ENCODE data around the gene EML2. TPM values are rescaled to one million over a fixed set of nuclear protein-coding genes. Genes with fewer than 3 reads are reported as not detected.

EML2 gene
- total and polyA plus RNA-seq, 10 of the 15 experiments (the other 5 are each of a cell fraction or from before 2014, with no cell fraction given) = 1.6 to 64.0 (median 27.5) TPM

DNA sequence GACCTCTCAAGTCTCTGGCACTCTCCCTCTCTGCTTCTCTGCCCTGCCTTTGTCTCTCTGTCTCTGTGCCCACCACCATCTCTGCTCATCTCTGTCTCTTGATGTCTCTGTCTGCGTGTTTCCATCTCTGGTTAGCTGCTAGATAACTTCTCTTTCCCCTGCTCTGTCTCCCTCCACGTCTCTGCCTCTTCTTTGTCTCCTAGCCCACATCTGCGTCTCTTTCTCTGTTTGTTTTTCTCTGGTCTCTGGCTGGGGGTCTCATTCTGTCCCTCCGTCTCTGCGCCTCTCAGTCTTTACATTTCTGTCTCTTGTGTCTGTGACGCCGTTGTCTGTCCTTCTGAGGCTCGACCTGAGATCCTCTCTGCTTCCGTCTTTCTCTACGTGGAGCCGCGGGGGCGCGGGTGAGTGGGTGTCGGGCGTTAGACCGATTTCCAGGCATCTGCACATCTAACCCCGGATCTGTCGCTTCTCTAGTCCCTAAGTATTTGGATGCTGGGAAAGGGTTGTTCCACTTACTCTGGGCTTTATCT lies 29.2 kb upstream of the EML2 start:
- ChIA-PET SMC1A (ENCODE audit: uncharacterized antibody, unreplicated experiment) (interaction anchor here (0.5 to 3.2 kb wide), 7 partner anchors 13 to 179 kb away, joined by 3 to 15 read pairs (median 4); partner anchors contain the start of genes QPCTL and SNRPD2), POLR2A (interaction anchor here (0.6 to 3.8 kb wide), 12 partner anchors 9 to 102 kb away, joined by 3 to 27 read pairs (median 5); partner anchors contain the start of genes OPA3, QPCTL, SIX5 and SNRPD2), RAD21 (ENCODE audit: unreplicated experiment) (interaction anchor here (0.7 to 4.0 kb wide), 10 partner anchors 9 to 174 kb away, joined by 4 to 47 read pairs (median 6); partner anchors contain the start of genes QPCTL and SNRPD2), CTCF (interaction anchor here (0.7 to 3.1 kb wide), 16 partner anchors 9 to 229 kb away, joined by 3 to 21 read pairs (median 4); partner anchors contain the start of genes EML2, QPCTL and SNRPD2)
- no peaks in the 10 kb centered on the region; a peak in 1 of 4 replicates for H3K36me3 ChIP-seq (ENCODE audit: control insufficient read depth in 2 of 2, insufficient read depth in 2 of 2, low read length in 1 of 2)
- no peaks in the 10 kb centered on the region for H4K20me1 ChIP-seq (ENCODE audit: control insufficient read depth, insufficient read depth)
- H3K4me3 ChIP-seq = peak overlapping the region; percentile 94
- intact Hi-C loops (cut with micrococcal nuclease; ENCODE audit: unreplicated experiment) (loop anchor here (2.0 kb wide), 1 partner anchor 24 kb away; no protein-coding TSS in a partner anchor), in situ Hi-C loops (cut with MboI) (no loop called here)
- H3K9ac ChIP-seq (ENCODE audit: control insufficient read depth, insufficient read depth, low read length) = peak overlapping the region; percentile 82
- 3% methylated on average over 19 of the region's 19 CpGs for WGBS (ENCODE audit: insufficient coverage, insufficient replicate concordance, low lambda C conversion rate, missing lambda C conversion rate)
- no peaks in the 10 kb centered on the region for H3K9me3 ChIP-seq (replicated peaks; ENCODE audit: control insufficient read depth, insufficient read depth, low read length)
- FAIRE-seq (peak; percentile 80), ATAC-seq (peak; percentile 15), DNase-seq (ENCODE audit: low read depth, low spot score) (no peak)
- H3K4me2 ChIP-seq (ENCODE audit: control insufficient read depth, insufficient read depth) = peak overlapping the region; percentile 73
- peak overlapping the region; percentile 96 for H2AFZ ChIP-seq (ENCODE audit: control insufficient read depth, low read depth, low read length)
- H3K27me3 ChIP-seq (replicated peaks in 1 of 2; ENCODE audit: control insufficient read depth in 2 of 2, insufficient read depth in 2 of 2, low read length in 1 of 2) = no peaks in the 10 kb centered on the region
- H3K27ac ChIP-seq (ENCODE audit: control insufficient read depth, insufficient read depth) = peak overlapping the region; percentile 88
- BruUV-seq (replicated peaks) = no TSS peak
- H3K79me2 ChIP-seq (ENCODE audit: control insufficient read depth, insufficient read depth, low read length) = peaks cover 20% of the 10 kb centered on the region
- peaks cover 9% of the 10 kb centered on the region for H3K4me1 ChIP-seq (ENCODE audit: control insufficient read depth, insufficient read depth, low read length)
- TF ChIP-seq JUNB (IDR thresholded peaks at IDR 0.05) (no peak), SUZ12 (IDR thresholded peaks at IDR 0.05; ENCODE audit: unreplicated experiment) (no peak), RFX5 (IDR thresholded peaks at IDR 0.05; ENCODE audit: low read depth, low read length) (no peak; the same call in 1 of the 2 replicates), NBN (IDR thresholded peaks at IDR 0.05) (peak; percentile 67; the same call in 1 of the 2 replicates), MYB (IDR thresholded peaks at IDR 0.05; ENCODE audit: borderline replicate concordance, low read depth, low read length) (no peak), FOS (IDR thresholded peaks at IDR 0.05; ENCODE audit: borderline replicate concordance, extremely low read depth, insufficient read length) (no peak), CBX3 (IDR thresholded peaks at IDR 0.05; ENCODE audit: borderline replicate concordance, low read depth) (no peak), BACH1 (IDR thresholded peaks at IDR 0.05; ENCODE audit: borderline replicate concordance) (no peak), CBX5 (IDR thresholded peaks at IDR 0.05; ENCODE audit: low read depth) (no peak), POLR2AphosphoS2 (IDR thresholded peaks at IDR 0.05; ENCODE audit: low read depth, low read length) (no peak), MTA2 (IDR thresholded peaks at IDR 0.05; ENCODE audit: low read depth) (no peak)
- TF ChIP-seq, protein P1, sequence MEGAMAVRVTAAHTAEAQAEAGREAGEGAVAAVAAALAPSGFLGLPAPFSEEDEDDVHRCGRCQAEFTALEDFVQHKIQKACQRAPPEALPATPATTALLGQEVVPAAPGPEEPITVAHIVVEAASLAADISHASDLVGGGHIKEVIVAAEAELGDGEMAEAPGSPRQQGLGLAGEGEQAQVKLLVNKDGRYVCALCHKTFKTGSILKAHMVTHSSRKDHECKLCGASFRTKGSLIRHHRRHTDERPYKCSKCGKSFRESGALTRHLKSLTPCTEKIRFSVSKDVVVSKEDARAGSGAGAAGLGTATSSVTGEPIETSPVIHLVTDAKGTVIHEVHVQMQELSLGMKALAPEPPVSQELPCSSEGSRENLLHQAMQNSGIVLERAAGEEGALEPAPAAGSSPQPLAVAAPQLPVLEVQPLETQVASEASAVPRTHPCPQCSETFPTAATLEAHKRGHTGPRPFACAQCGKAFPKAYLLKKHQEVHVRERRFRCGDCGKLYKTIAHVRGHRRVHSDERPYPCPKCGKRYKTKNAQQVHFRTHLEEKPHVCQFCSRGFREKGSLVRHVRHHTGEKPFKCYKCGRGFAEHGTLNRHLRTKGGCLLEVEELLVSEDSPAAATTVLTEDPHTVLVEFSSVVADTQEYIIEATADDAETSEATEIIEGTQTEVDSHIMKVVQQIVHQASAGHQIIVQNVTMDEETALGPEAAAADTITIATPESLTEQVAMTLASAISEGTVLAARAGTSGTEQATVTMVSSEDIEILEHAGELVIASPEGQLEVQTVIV (IDR thresholded peaks at IDR 0.05; ENCODE audit: borderline replicate concordance, partially characterized antibody) = peak; percentile 12
- TF ChIP-seq, protein P2, sequence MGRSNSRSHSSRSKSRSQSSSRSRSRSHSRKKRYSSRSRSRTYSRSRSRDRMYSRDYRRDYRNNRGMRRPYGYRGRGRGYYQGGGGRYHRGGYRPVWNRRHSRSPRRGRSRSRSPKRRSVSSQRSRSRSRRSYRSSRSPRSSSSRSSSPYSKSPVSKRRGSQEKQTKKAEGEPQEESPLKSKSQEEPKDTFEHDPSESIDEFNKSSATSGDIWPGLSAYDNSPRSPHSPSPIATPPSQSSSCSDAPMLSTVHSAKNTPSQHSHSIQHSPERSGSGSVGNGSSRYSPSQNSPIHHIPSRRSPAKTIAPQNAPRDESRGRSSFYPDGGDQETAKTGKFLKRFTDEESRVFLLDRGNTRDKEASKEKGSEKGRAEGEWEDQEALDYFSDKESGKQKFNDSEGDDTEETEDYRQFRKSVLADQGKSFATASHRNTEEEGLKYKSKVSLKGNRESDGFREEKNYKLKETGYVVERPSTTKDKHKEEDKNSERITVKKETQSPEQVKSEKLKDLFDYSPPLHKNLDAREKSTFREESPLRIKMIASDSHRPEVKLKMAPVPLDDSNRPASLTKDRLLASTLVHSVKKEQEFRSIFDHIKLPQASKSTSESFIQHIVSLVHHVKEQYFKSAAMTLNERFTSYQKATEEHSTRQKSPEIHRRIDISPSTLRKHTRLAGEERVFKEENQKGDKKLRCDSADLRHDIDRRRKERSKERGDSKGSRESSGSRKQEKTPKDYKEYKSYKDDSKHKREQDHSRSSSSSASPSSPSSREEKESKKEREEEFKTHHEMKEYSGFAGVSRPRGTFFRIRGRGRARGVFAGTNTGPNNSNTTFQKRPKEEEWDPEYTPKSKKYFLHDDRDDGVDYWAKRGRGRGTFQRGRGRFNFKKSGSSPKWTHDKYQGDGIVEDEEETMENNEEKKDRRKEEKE (IDR thresholded peaks at IDR 0.05) = no peak
- TF ChIP-seq, protein P3, sequence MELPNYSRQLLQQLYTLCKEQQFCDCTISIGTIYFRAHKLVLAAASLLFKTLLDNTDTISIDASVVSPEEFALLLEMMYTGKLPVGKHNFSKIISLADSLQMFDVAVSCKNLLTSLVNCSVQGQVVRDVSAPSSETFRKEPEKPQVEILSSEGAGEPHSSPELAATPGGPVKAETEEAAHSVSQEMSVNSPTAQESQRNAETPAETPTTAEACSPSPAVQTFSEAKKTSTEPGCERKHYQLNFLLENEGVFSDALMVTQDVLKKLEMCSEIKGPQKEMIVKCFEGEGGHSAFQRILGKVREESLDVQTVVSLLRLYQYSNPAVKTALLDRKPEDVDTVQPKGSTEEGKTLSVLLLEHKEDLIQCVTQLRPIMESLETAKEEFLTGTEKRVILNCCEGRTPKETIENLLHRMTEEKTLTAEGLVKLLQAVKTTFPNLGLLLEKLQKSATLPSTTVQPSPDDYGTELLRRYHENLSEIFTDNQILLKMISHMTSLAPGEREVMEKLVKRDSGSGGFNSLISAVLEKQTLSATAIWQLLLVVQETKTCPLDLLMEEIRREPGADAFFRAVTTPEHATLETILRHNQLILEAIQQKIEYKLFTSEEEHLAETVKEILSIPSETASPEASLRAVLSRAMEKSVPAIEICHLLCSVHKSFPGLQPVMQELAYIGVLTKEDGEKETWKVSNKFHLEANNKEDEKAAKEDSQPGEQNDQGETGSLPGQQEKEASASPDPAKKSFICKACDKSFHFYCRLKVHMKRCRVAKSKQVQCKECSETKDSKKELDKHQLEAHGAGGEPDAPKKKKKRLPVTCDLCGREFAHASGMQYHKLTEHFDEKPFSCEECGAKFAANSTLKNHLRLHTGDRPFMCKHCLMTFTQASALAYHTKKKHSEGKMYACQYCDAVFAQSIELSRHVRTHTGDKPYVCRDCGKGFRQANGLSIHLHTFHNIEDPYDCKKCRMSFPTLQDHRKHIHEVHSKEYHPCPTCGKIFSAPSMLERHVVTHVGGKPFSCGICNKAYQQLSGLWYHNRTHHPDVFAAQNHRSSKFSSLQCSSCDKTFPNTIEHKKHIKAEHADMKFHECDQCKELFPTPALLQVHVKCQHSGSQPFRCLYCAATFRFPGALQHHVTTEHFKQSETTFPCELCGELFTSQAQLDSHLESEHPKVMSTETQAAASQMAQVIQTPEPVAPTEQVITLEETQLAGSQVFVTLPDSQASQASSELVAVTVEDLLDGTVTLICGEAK (IDR thresholded peaks at IDR 0.05; ENCODE audit: borderline replicate concordance) = 0 out of 2 replicates have a peak, but pooled peaks have one; percentile 32

Data from GM12878 (cell line).